ENCODE data around the gene TACSTD2.
A peak's percentile ranks its signal among the peaks of the same experiment; 100 is the strongest.
"Not testable (repeated sequence)": the region's sequence is repeated elsewhere in the genome, so short reads cannot be mapped to it uniquely, and the experiment has no call there.

Gene TACSTD2

GRCh38 chr1:58561633-58562032 is 15.4 kb downstream of the TACSTD2 start:
- DNase-seq: no peak

- DNase-seq: no peak
Measured at GRCh38 chr1:58555393-58555792, 21.7 kb downstream of the TACSTD2 start.

- DNase-seq: no peak
Measured at GRCh38 chr1:58551186-58552140, 25.6 kb downstream of the TACSTD2 start.

GRCh38 chr1:58549291-58549690 is 27.8 kb downstream of the TACSTD2 start:
- not testable (repeated sequence) for DNase-seq

- DNase-seq: no peak
Measured at GRCh38 chr1:58548371-58548770, 28.7 kb downstream of the TACSTD2 start.

GRCh38 chr1:58546520-58547308 is 30.3 kb downstream of the TACSTD2 start, which contains the start of gene OMA1:
Gene OMA1 (minus strand): TSS chr1:58546726. CDS start chr1:58539294, 7,432 bp downstream.
- peak; percentile 97 for DNase-seq

GRCh38 chr1:58545591-58546519 is 31.2 kb downstream of the TACSTD2 start:
- DNase-seq: peak; percentile 73

GRCh38 chr1:58543260-58543659 is 33.8 kb downstream of the TACSTD2 start:
- no peak for DNase-seq

- DNase-seq: no peak
Measured at GRCh38 chr1:58539553-58539952, 37.5 kb downstream of the TACSTD2 start.

GRCh38 chr1:58538821-58539220 is 38.2 kb downstream of the TACSTD2 start:
- DNase-seq: no peak

- not testable (repeated sequence) for DNase-seq
Measured at GRCh38 chr1:58531842-58532241, 45.2 kb downstream of the TACSTD2 start.

GRCh38 chr1:58529284-58529683 is 47.8 kb downstream of the TACSTD2 start:
- no peak for DNase-seq

GRCh38 chr1:58528518-58528917 is 48.5 kb downstream of the TACSTD2 start:
- DNase-seq: peak; percentile 41
